RWPE2 (cell line): ENCODE measurements around the gene EFNA1.

Experiments
- ATAC-seq: fragments of 200-7000 bp; cut with Tn5 transposase; 3 replicates; pipeline ENCODE4 v1.9.1; 2021; ENCODE audit warnings: low read depth
- DNase-seq: peaks from one replicate; pipeline ENCODE4 v3.0.0-alpha.2; 2020; ENCODE audit warnings: low spot score
- H3K27ac ChIP-seq: fragments of 450-650 bp; 2 replicates; pipeline ENCODE4 v1.5.1; 2017; ENCODE audit warnings: mild to moderate bottlenecking; ENCODE audit not compliant: poor library complexity, severe bottlenecking
- H3K27me3 ChIP-seq: fragments of 250-450 bp; sonication (Bioruptor Pico); 2 replicates; pipeline ENCODE4 v1.5.1; 2021; ENCODE audit warnings: mild to moderate bottlenecking, moderate library complexity; ENCODE audit not compliant: insufficient read depth, poor library complexity, severe bottlenecking
- H3K36me3 ChIP-seq: fragments of 250-450 bp; sonication (Bioruptor Pico); 2 replicates; pipeline ENCODE4 v1.5.1; 2020; ENCODE audit warnings: low read depth, mild to moderate bottlenecking, moderate library complexity
- H3K4me1 ChIP-seq: fragments of 250-450 bp; sonication (Bioruptor Pico); 2 replicates; pipeline ENCODE4 v1.5.1; 2021; ENCODE audit warnings: mild to moderate bottlenecking, moderate library complexity; ENCODE audit not compliant: insufficient read depth, poor library complexity, severe bottlenecking
- H3K4me3 ChIP-seq: fragments of 250-450 bp; sonication (Bioruptor Pico); 2 replicates; pipeline ENCODE4 v1.5.1; 2021; ENCODE audit warnings: mild to moderate bottlenecking, moderate library complexity; ENCODE audit not compliant: severe bottlenecking
- H3K9me3 ChIP-seq: fragments of 250-450 bp; sonication (Bioruptor Pico); 2 replicates; pipeline ENCODE4 v1.5.1; 2021; ENCODE audit warnings: mild to moderate bottlenecking, moderate library complexity; ENCODE audit not compliant: severe bottlenecking
- TF ChIP-seq, protein P1 (sequence below): fragments of 450-650 bp; IDR thresholded peaks from one replicate; pipeline ENCODE4 v1.5.1; 2017; ENCODE audit warnings: mild to moderate bottlenecking, moderate library complexity; ENCODE audit not compliant: poor library complexity, severe bottlenecking

The EFNA1 gene

DNA sequence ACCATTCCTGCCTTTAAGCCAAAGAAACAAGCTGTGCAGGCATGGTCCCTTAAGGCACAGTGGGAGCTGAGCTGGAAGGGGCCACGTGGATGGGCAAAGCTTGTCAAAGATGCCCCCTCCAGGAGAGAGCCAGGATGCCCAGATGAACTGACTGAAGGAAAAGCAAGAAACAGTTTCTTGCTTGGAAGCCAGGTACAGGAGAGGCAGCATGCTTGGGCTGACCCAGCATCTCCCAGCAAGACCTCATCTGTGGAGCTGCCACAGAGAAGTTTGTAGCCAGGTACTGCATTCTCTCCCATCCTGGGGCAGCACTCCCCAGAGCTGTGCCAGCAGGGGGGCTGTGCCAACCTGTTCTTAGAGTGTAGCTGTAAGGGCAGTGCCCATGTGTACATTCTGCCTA, 6.6 kb downstream of the EFNA1 start:
- H3K4me1 ChIP-seq, result peaks cover 19% of the 10 kb centered on the region
- ATAC-seq, result no peak

DNA sequence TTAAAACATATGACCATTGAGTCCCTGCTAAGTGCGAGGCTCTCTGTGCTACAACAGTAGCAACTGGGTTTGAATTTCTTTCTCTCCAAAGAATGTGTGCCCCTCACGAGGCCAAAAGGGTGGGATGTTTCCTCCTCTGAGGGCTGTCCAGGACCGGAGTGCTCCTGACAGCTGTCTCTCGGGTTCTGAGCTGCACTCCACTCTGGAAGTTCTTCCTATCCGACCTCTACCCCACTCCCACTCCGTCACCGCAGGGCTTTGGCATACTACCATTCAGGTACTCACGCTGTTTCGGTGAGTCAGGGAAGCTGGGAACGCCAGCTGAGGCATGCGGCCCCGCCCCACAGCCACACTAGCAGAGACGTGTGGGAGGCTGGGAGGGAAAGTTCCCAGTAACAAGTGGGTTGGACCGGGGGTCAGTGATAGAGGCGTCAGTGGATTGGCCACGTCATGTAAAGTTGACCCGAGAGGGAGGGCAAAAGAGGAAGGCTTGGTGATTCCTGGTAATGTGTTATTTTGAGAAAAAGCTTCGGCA, 7.3 kb downstream of the EFNA1 start:
- peaks cover 19% of the 10 kb centered on the region for H3K4me1 ChIP-seq
- peak overlapping the region; percentile 41 for H3K4me3 ChIP-seq
- ATAC-seq, result peak; percentile 79
- peaks cover 55% of the 10 kb centered on the region for H3K36me3 ChIP-seq
- H3K27me3 ChIP-seq, result no peaks in the 10 kb centered on the region
- peak; percentile 99 for DNase-seq
- TF ChIP-seq, protein P1, sequence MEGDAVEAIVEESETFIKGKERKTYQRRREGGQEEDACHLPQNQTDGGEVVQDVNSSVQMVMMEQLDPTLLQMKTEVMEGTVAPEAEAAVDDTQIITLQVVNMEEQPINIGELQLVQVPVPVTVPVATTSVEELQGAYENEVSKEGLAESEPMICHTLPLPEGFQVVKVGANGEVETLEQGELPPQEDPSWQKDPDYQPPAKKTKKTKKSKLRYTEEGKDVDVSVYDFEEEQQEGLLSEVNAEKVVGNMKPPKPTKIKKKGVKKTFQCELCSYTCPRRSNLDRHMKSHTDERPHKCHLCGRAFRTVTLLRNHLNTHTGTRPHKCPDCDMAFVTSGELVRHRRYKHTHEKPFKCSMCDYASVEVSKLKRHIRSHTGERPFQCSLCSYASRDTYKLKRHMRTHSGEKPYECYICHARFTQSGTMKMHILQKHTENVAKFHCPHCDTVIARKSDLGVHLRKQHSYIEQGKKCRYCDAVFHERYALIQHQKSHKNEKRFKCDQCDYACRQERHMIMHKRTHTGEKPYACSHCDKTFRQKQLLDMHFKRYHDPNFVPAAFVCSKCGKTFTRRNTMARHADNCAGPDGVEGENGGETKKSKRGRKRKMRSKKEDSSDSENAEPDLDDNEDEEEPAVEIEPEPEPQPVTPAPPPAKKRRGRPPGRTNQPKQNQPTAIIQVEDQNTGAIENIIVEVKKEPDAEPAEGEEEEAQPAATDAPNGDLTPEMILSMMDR, result no peak
- peak overlapping the region; percentile 91 for H3K27ac ChIP-seq
- H3K9me3 ChIP-seq, result no peaks in the 10 kb centered on the region

More for the DNA sequence above, 6.6 kb downstream of the EFNA1 start:
- DNase-seq, result no peak
- Histone ChIP-seq H3K27me3 (no peaks in the 10 kb centered on the region), H3K27ac (peak overlapping the region; percentile 91), H3K4me3 (no peak overlapping the region), H3K36me3 (peaks cover 55% of the 10 kb centered on the region), H3K9me3 (no peaks in the 10 kb centered on the region)
- TF ChIP-seq, protein P1, result no peak

DNA sequence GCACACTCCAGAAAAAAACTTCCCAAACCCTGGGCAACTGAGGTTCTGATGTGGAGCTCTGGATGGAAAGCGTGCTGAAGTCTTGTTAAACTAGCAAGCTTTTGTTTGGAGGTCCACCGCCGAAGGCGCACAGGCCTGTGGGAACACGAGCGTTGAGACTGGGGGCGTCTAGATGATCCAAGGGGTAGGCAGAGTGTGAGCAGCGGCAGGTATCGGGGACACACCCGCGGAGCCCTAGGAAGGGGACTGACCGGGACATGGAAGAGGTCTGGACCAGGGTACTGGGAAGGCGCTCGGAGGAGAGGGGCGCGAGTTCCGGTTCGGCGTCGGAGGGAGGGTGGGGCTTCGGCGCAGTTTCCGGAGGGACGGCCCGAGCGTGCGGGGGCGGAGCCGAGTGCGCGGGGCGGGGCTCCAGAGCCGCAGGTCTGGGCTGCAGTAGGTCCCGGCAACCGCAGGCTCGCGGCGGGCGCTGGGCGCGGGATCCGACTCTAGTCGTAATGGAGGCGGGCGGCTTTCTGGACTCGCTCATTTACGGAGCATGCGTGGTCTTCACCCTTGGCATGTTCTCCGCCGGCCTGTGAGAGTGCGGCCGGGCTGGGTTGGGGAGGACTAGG, 7.8 kb downstream of the EFNA1 start, which contains the start of gene SLC50A1:
Gene SLC50A1 (plus strand): TSS at position 438 of the 614 bp plus-strand sequence. CDS start 60 bp downstream, at position 498.
- H3K4me1 ChIP-seq, result peaks cover 19% of the 10 kb centered on the region
- peak within 1 kb of the TSS; percentile 91 for H3K27ac ChIP-seq
- peak; percentile 94 for DNase-seq

DNA sequence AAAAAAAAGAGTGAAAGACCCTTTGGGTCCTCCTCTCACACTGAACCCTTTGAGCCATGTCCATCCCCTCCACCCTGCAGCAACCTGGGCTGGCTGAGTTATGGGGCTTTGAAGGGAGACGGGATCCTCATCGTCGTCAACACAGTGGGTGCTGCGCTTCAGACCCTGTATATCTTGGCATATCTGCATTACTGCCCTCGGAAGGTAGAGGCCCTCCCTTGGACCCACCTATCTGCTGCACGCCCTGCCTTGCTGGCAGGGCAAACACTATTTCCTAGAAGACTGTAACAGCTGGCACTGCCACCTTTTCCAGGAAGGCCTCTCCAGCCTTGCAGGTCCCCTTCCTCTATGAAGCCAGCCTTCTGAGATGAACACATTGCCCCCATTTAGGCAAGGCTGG, 9.1 kb downstream of the EFNA1 start:
- Histone ChIP-seq H3K9me3 (no peaks in the 10 kb centered on the region), H3K4me3 (peak overlapping the region; percentile 41), H3K36me3 (peaks cover 41% of the 10 kb centered on the region), H3K27ac (peak overlapping the region; percentile 91), H3K27me3 (no peaks in the 10 kb centered on the region), H3K4me1 (peaks cover 7% of the 10 kb centered on the region)
- DNase-seq (no peak), ATAC-seq (no peak)
- TF ChIP-seq, protein P1, result no peak

More for the DNA sequence above, 7.8 kb downstream of the EFNA1 start, which contains the start of gene SLC50A1:
- peak; percentile 73 for ATAC-seq
- TF ChIP-seq, protein P1, result no peak
- Histone ChIP-seq H3K27me3 (no peaks in the 10 kb centered on the region), H3K36me3 (peaks cover 53% of the 10 kb centered on the region), H3K4me3 (peak within 1 kb of the TSS; percentile 41), H3K9me3 (no peaks in the 10 kb centered on the region)
